Naive thymus-derived CD8-positive, alpha-beta T cell (primary cell): Measurements from ENCODE around the gene FAM3D. TPM values are rescaled to one million over a fixed set of nuclear protein-coding genes. Genes with fewer than 3 reads are reported as not detected.
A peak's percentile ranks its signal among the peaks of the same experiment; 100 is the strongest.
"Not testable (repeated sequence)": the region's sequence is repeated elsewhere in the genome, so short reads cannot be mapped to it uniquely, and the experiment has no call there.

Source experiments
- ATAC-seq, 2 donors: fragments of 150-1000 bp; cut with Tn5 transposase in 1 of 2; sonication (Bioruptor Pico), chemical (Tn5 transposase) in 1 of 2; 1 replicate in 1 of 2; 2 replicates in 1 of 2; pipeline ENCODE4 v1.10.0; 2021; ENCODE audit warnings: mild to moderate bottlenecking in 2 of 2, moderate library complexity in 2 of 2
- POLR2A ChIA-PET: fragments of 350-600 bp; sonication (Branson Sonifier 250); formaldehyde crosslinking; loops from one replicate; lab custom pipeline; 2021; ENCODE audit warnings: antibody characterized with exemption; lab: Charles Lee
- DNase-seq, 10 donors: peaks; one replicate each; pipeline versions ENCODE4 v3.0.0 to v3.0.0-alpha.2; 2020 to 2022
- H3K27ac Mint-ChIP-seq, 10 donors: one replicate each; pipeline ENCODE4 v1.8.0; 2020 to 2022; ENCODE audit warnings: mild to moderate bottlenecking in 10 of 10, mixed read lengths in 10 of 10, moderate library complexity in 4 of 10, inconsistent platforms in 1 of 10
- H3K27me3 Mint-ChIP-seq, 5 donors: one replicate each; pipeline ENCODE4 v1.8.0; 2021 to 2022; ENCODE audit warnings: mixed read lengths in 5 of 5
- H3K36me3 Mint-ChIP-seq, 3 donors: one replicate each; pipeline ENCODE4 v1.8.0; 2020 to 2022; ENCODE audit warnings: mixed read lengths in 3 of 3, mild to moderate bottlenecking in 2 of 3, inconsistent platforms in 1 of 3
- H3K4me1 Mint-ChIP-seq, 4 donors: one replicate each; pipeline ENCODE4 v1.8.0; 2021 to 2022; ENCODE audit warnings: mixed read lengths in 4 of 4
- H3K4me3 Mint-ChIP-seq, 10 donors: one replicate each; pipeline ENCODE4 v1.8.0; 2020 to 2022; ENCODE audit warnings: mild to moderate bottlenecking in 10 of 10, mixed read lengths in 10 of 10, moderate library complexity in 6 of 10, inconsistent platforms in 1 of 10
- H3K9me3 Mint-ChIP-seq, 9 donors: one replicate each; pipeline ENCODE4 v1.8.0; 2020 to 2022; ENCODE audit warnings: mixed read lengths in 9 of 9, mild to moderate bottlenecking in 3 of 9, inconsistent platforms in 1 of 9, moderate library complexity in 1 of 9
- polyA plus RNA-seq, 3 donors: library from polyadenylated mRNA; unstranded; fragments of 300-500 nt; fragmentation: Illumina TruSeq; gene quantifications; one replicate each; pipeline ENCODE4 v1.2.3, GENCODE V29; 2021
- total RNA-seq, 8 experiments: library from RNA in 2 of 8; stranded (reverse) in 2 of 8; gene quantifications; one replicate each; pipeline ENCODE4 v1.2.3 and lab custom pipeline; 2021 to 2026

Gene FAM3D
- total RNA-seq = not detected
- polyA plus RNA-seq = not detected
- 0 reads per million in 6 experiments for total RNA-seq (lab: John Stamatoyannopoulos, UW)

- no peaks in the 10 kb centered on the region for H3K4me1 Mint-ChIP-seq
Observed at GRCh38 chr3:58666683-58667082, at the start of gene FAM3D. TSS of gene FAM3D (minus strand) at chr3:58666774. CDS start at chr3:58655563, 11,211 bp downstream.

GRCh38 chr3:58713715-58714401 lies 47.3 kb upstream of the FAM3D start:
- peaks cover 0 to 8% (median 3%) of the 10 kb centered on the region in 5 donors for H3K27me3 Mint-ChIP-seq
- no peak overlapping the region for H3K4me3 Mint-ChIP-seq
- POLR2A ChIA-PET = no interaction called here

More at GRCh38 chr3:58666683-58667082, at the start of gene FAM3D:
- Mint-ChIP-seq H3K27me3 (peaks cover 0 to 26% (median 5%) of the 10 kb centered on the region in 5 donors), H3K9me3 (peaks cover 0 to 1% (median 0%) of the 10 kb centered on the region in 9 donors), H3K36me3 (peaks cover 0 to 4% (median 0%) of the 10 kb centered on the region in 3 donors), H3K4me3 (no peak within 1 kb of the TSS), H3K27ac (no peak within 1 kb of the TSS)
- ATAC-seq (no peak), DNase-seq (no peak)
- POLR2A ChIA-PET = no interaction called here

GRCh38 chr3:58711871-58712270 lies 45.3 kb upstream of the FAM3D start:
- H3K4me1 Mint-ChIP-seq = no peaks in the 10 kb centered on the region
- no peak overlapping the region for H3K4me3 Mint-ChIP-seq
- H3K27ac Mint-ChIP-seq = no peak overlapping the region
- H3K9me3 Mint-ChIP-seq = peaks cover 0 to 2% (median 0%) of the 10 kb centered on the region in 9 donors
- ATAC-seq (no peak), DNase-seq (no peak)
- H3K36me3 Mint-ChIP-seq = no peaks in the 10 kb centered on the region
- peaks cover 0 to 8% (median 3%) of the 10 kb centered on the region in 5 donors for H3K27me3 Mint-ChIP-seq
- POLR2A ChIA-PET = no interaction called here

More at GRCh38 chr3:58713715-58714401, 47.3 kb upstream of the FAM3D start:
- ATAC-seq = no peak
- no peak for DNase-seq
- no peaks in the 10 kb centered on the region for H3K36me3 Mint-ChIP-seq
- H3K27ac Mint-ChIP-seq = no peak overlapping the region
- no peaks in the 10 kb centered on the region for H3K4me1 Mint-ChIP-seq
- H3K9me3 Mint-ChIP-seq = peaks cover 0 to 2% (median 0%) of the 10 kb centered on the region in 9 donors

- POLR2A ChIA-PET, ATAC-seq: not testable (repeated sequence)
Observed at GRCh38 chr3:58708983-58709382, 42.4 kb upstream of the FAM3D start.

GRCh38 chr3:58708116-58708791 lies 41.7 kb upstream of the FAM3D start:
- peaks cover 0 to 8% (median 1%) of the 10 kb centered on the region in 5 donors for H3K27me3 Mint-ChIP-seq
- no peak for ATAC-seq
- H3K4me3 Mint-ChIP-seq = no peak overlapping the region
- no peaks in the 10 kb centered on the region for H3K4me1 Mint-ChIP-seq
- POLR2A ChIA-PET = no interaction called here
- no peaks in the 10 kb centered on the region for H3K9me3 Mint-ChIP-seq
- DNase-seq = no peak
- H3K36me3 Mint-ChIP-seq = no peaks in the 10 kb centered on the region
- no peak overlapping the region for H3K27ac Mint-ChIP-seq

More at GRCh38 chr3:58708983-58709382, 42.4 kb upstream of the FAM3D start:
- not testable (repeated sequence) for DNase-seq, H3K27me3 Mint-ChIP-seq, H3K36me3 Mint-ChIP-seq, H3K4me3 Mint-ChIP-seq, H3K4me1 Mint-ChIP-seq, H3K9me3 Mint-ChIP-seq, H3K27ac Mint-ChIP-seq

- Mint-ChIP-seq H3K9me3 (no peaks in the 10 kb centered on the region), H3K36me3 (no peaks in the 10 kb centered on the region), H3K27ac (peak overlapping the region in 1 of 10 donors; percentile 25), H3K4me3 (no peak overlapping the region), H3K4me1 (no peaks in the 10 kb centered on the region), H3K27me3 (peaks cover 0 to 8% (median 2%) of the 10 kb centered on the region in 5 donors)
- POLR2A ChIA-PET = no interaction called here
- no peak for ATAC-seq
- DNase-seq = no peak
Observed at GRCh38 chr3:58707390-58707930, 40.9 kb upstream of the FAM3D start.

- H3K36me3 Mint-ChIP-seq = no peaks in the 10 kb centered on the region
- peaks cover 0 to 2% (median 1%) of the 10 kb centered on the region in 5 donors for H3K27me3 Mint-ChIP-seq
- no peak for ATAC-seq
- H3K4me3 Mint-ChIP-seq = no peak overlapping the region
- H3K4me1 Mint-ChIP-seq = no peaks in the 10 kb centered on the region
- no peak overlapping the region for H3K27ac Mint-ChIP-seq
- POLR2A ChIA-PET = no interaction called here
- no peak for DNase-seq
- H3K9me3 Mint-ChIP-seq = no peaks in the 10 kb centered on the region
Observed at GRCh38 chr3:58706395-58707167, 40.0 kb upstream of the FAM3D start.

GRCh38 chr3:58704745-58705144 lies 38.2 kb upstream of the FAM3D start:
- H3K4me3 Mint-ChIP-seq = no peak overlapping the region
- ATAC-seq (no peak), DNase-seq (no peak)
- H3K4me1 Mint-ChIP-seq = no peaks in the 10 kb centered on the region
- no peak overlapping the region for H3K27ac Mint-ChIP-seq
- POLR2A ChIA-PET = no interaction called here
- no peaks in the 10 kb centered on the region for H3K36me3 Mint-ChIP-seq
- peaks cover 0 to 6% (median 1%) of the 10 kb centered on the region in 5 donors for H3K27me3 Mint-ChIP-seq
- H3K9me3 Mint-ChIP-seq = no peaks in the 10 kb centered on the region

- H3K9me3 Mint-ChIP-seq, DNase-seq, H3K36me3 Mint-ChIP-seq, H3K4me1 Mint-ChIP-seq, POLR2A ChIA-PET, ATAC-seq, H3K4me3 Mint-ChIP-seq, H3K27me3 Mint-ChIP-seq, H3K27ac Mint-ChIP-seq: not testable (repeated sequence)
Observed at GRCh38 chr3:58704304-58704703, 37.7 kb upstream of the FAM3D start.

- H3K4me1 Mint-ChIP-seq = no peaks in the 10 kb centered on the region
- POLR2A ChIA-PET = no interaction called here
- H3K27me3 Mint-ChIP-seq = peaks cover 0 to 11% (median 0%) of the 10 kb centered on the region in 5 donors
- H3K9me3 Mint-ChIP-seq = peaks cover 0 to 3% (median 0%) of the 10 kb centered on the region in 9 donors
- no peaks in the 10 kb centered on the region for H3K36me3 Mint-ChIP-seq
- no peak for DNase-seq
- ATAC-seq = no peak
- no peak overlapping the region for H3K27ac Mint-ChIP-seq
- no peak overlapping the region for H3K4me3 Mint-ChIP-seq
Observed at GRCh38 chr3:58698246-58698645, 31.7 kb upstream of the FAM3D start.

GRCh38 chr3:58697561-58697960 lies 31.0 kb upstream of the FAM3D start:
- no peak for ATAC-seq

GRCh38 chr3:58696813-58697212 lies 30.2 kb upstream of the FAM3D start:
- Mint-ChIP-seq H3K27ac (peak overlapping the region in 1 of 10 donors; percentile 53), H3K27me3 (peaks cover 0 to 11% (median 0%) of the 10 kb centered on the region in 5 donors)
- H3K9me3 Mint-ChIP-seq, ATAC-seq, DNase-seq, H3K36me3 Mint-ChIP-seq, H3K4me1 Mint-ChIP-seq, H3K4me3 Mint-ChIP-seq, POLR2A ChIA-PET: not testable (repeated sequence)

More at GRCh38 chr3:58697561-58697960, 31.0 kb upstream of the FAM3D start:
- Mint-ChIP-seq H3K4me1 (no peaks in the 10 kb centered on the region), H3K4me3 (no peak overlapping the region), H3K27me3 (peaks cover 0 to 11% (median 0%) of the 10 kb centered on the region in 5 donors), H3K27ac (no peak overlapping the region), H3K36me3 (no peaks in the 10 kb centered on the region), H3K9me3 (peaks cover 0 to 4% (median 0%) of the 10 kb centered on the region in 9 donors)
- POLR2A ChIA-PET = no interaction called here
- DNase-seq = no peak
